HT-29 (cell line): ENCODE data around the gene ABHD16B. TPM values are rescaled to one million over a fixed set of nuclear protein-coding genes. Genes with fewer than 3 reads are reported as not detected.
"Not testable (repeated sequence)": the region's sequence is repeated elsewhere in the genome, so short reads cannot be mapped to it uniquely, and the experiment has no call there.

ENCODE experiments used
- DNase-seq: peaks from one replicate; pipeline ENCODE4 v3.0.0-alpha.2; 2015; ENCODE audit warnings: low spot score
- total RNA-seq: library from RNA; depleted of rRNA; stranded (reverse); fragments of >200 nt; shearing (Covaris generic); gene quantifications from 2 replicates; pipeline ENCODE4 v1.2.3, GENCODE V29; 2014

The ABHD16B gene
- total RNA-seq, 1 experiment from 2014 or later: not detected

GRCh38 chr20:63834491-63834880 lies 26.8 kb upstream of the ABHD16B start:
- no peak for DNase-seq

- peak; percentile 96 for DNase-seq
Measured at GRCh38 chr20:63835021-63835858, 26.1 kb upstream of the ABHD16B start.

GRCh38 chr20:63836458-63837344 lies 24.6 kb upstream of the ABHD16B start:
- DNase-seq: no peak

- no peak for DNase-seq
Measured at GRCh38 chr20:63837479-63837878, 23.8 kb upstream of the ABHD16B start.

GRCh38 chr20:63839620-63840019 lies 21.7 kb upstream of the ABHD16B start:
- no peak for DNase-seq

- DNase-seq: no peak
Measured at GRCh38 chr20:63840405-63840828, 20.9 kb upstream of the ABHD16B start.

- DNase-seq: no peak
Measured at GRCh38 chr20:63842258-63842657, 19.0 kb upstream of the ABHD16B start.

- no peak for DNase-seq
Measured at GRCh38 chr20:63843222-63843621, 18.1 kb upstream of the ABHD16B start.

GRCh38 chr20:63843778-63844177 lies 17.5 kb upstream of the ABHD16B start:
- no peak for DNase-seq

GRCh38 chr20:63844511-63844991 lies 16.7 kb upstream of the ABHD16B start:
- no peak for DNase-seq

- DNase-seq: no peak
Measured at GRCh38 chr20:63846128-63846771, 15.0 kb upstream of the ABHD16B start.

- no peak for DNase-seq
Measured at GRCh38 chr20:63846888-63847236, 14.4 kb upstream of the ABHD16B start.

- no peak for DNase-seq
Measured at GRCh38 chr20:63847237-63848002, 13.9 kb upstream of the ABHD16B start.

GRCh38 chr20:63848003-63848911 lies 13.0 kb upstream of the ABHD16B start:
- no peak for DNase-seq

- DNase-seq: no peak
Measured at GRCh38 chr20:63850689-63851547, 10.4 kb upstream of the ABHD16B start.

- DNase-seq: not testable (repeated sequence)
Measured at GRCh38 chr20:63851548-63851943, 9.8 kb upstream of the ABHD16B start.

GRCh38 chr20:63853733-63854068 lies 7.6 kb upstream of the ABHD16B start:
- not testable (repeated sequence) for DNase-seq

- peak; percentile 59 for DNase-seq
Measured at GRCh38 chr20:63854069-63854765, 7.1 kb upstream of the ABHD16B start.
